Smooth muscle cell (in vitro differentiated cells): ENCODE measurements around the gene CANT1. TPM values are rescaled to one million over a fixed set of nuclear protein-coding genes. Genes with fewer than 3 reads are reported as not detected.
A peak's percentile ranks its signal among the peaks of the same experiment; 100 is the strongest.

Source experiments
- DNase-seq: peaks from one replicate; lab custom pipeline; 2025; ENCODE audit not compliant: unreplicated experiment; lab: John Stamatoyannopoulos, UW
- H2AFZ ChIP-seq: fragments of 200-600 bp; sonication (generic); 2 replicates; pipeline ENCODE4 v1.6.0; 2016; ENCODE audit warnings: antibody characterized with exemption, low read depth, mild to moderate bottlenecking
- H3F3A ChIP-seq: fragments of 200-600 bp; sonication (generic); 2 replicates; pipeline ENCODE4 v1.6.0; 2017; ENCODE audit warnings: antibody characterized with exemption, low read depth
- H3K27ac ChIP-seq: fragments of 200-600 bp; sonication (generic); 2 replicates; pipeline ENCODE4 v1.5.1; 2016; ENCODE audit warnings: low read depth, mild to moderate bottlenecking
- H3K27me3 ChIP-seq: fragments of 200-600 bp; sonication (generic); 2 replicates; pipeline ENCODE4 v1.6.1; 2016; ENCODE audit warnings: low read depth, mild to moderate bottlenecking
- H3K36me3 ChIP-seq: fragments of 200-600 bp; sonication (generic); 2 replicates; pipeline ENCODE4 v1.5.1; 2016; ENCODE audit warnings: low read depth
- H3K4me1 ChIP-seq: fragments of 200-600 bp; sonication (generic); 2 replicates; pipeline ENCODE4 v1.5.1; 2016; ENCODE audit warnings: low read depth
- H3K4me2 ChIP-seq: fragments of 200-600 bp; sonication (generic); 2 replicates; pipeline ENCODE4 v1.6.0; 2016; ENCODE audit warnings: mild to moderate bottlenecking
- H3K4me3 ChIP-seq: fragments of 200-600 bp; sonication (generic); 2 replicates; pipeline ENCODE4 v1.5.1; 2016; ENCODE audit warnings: mild to moderate bottlenecking
- H3K79me2 ChIP-seq: fragments of 200-600 bp; sonication (generic); 2 replicates; pipeline ENCODE4 v1.6.0; 2016; ENCODE audit warnings: low read depth, mild to moderate bottlenecking
- H3K9ac ChIP-seq: fragments of 200-600 bp; sonication (generic); 2 replicates; pipeline ENCODE4 v1.6.0; 2016; ENCODE audit warnings: low read depth
- H3K9me3 ChIP-seq: fragments of 200-600 bp; sonication (generic); replicated peaks from 2 replicates; pipeline ENCODE4 v1.5.1; 2016; ENCODE audit warnings: low read depth
- H4K20me1 ChIP-seq: fragments of 200-600 bp; sonication (generic); 2 replicates; pipeline ENCODE4 v1.6.0; 2016; ENCODE audit warnings: low read depth
- WGBS: methylation state at CpG from one replicate; pipeline ENCODE4 v1.1.7; 2016; ENCODE audit warnings: low lambda C conversion rate; 5-methylcytosine and 5-hydroxymethylcytosine counted together
- polyA plus RNA-seq: library from polyadenylated mRNA; unstranded; fragments of >200 nt; fragmentation: Nextera tagmentation; extraction: Ambion mirVana; gene quantifications from 2 replicates; pipeline ENCODE4 v1.2.1, GENCODE V29; 2016
- total RNA-seq: library from RNA; depleted of rRNA; stranded (reverse); fragments of >200 nt; gene quantifications from 2 replicates; pipeline ENCODE4 v1.2.3, GENCODE V29; 2014
- TF ChIP-seq, protein P1 (sequence below): fragments of 200-600 bp; sonication (generic); IDR thresholded peaks from 2 replicates; pipeline ENCODE4 v1.5.1; 2017; ENCODE audit warnings: borderline replicate concordance, mild to moderate bottlenecking, antibody characterized with exemption; ENCODE audit not compliant: insufficient read depth, poor library complexity, severe bottlenecking

CANT1 gene
- total and polyA plus RNA-seq, 2 experiments from 2014 or later = 38.3 to 42.1 TPM

DNA sequence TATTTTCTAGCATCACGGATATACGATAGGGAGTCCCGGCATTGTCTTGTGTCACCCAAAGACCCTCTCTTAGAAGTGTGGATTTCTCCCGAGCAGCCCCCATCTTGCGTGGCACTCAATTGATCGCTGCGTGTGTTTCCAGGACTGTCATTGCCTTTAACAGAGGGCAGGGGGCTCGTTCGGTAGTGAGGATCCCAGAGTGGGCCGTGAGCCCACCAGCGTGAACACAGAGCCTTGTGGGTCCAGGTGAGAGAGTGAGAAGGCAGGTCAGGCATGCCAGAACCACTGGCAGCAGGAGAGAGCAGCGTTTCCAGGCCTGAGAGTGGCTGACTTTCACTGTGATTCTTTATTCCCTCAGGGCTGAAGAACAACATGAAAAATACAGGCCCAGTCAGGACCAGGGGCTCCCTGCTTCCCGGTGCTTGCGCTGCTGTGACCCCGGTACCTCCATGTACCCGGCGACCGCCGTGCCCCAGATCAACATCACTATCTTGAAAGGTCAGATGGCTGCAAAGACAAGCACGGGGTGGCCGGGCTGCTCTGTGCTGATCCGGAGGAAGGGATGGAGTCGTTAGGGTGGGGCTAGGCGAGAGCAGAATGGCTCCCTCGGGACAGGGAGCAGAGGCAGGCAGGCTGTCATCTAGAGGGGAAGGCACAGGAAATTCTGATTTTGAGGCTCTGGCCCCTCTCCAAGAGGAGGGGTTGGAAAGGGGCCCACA, 36.8 kb upstream of the CANT1 start:
- H4K20me1 ChIP-seq = no peaks in the 10 kb centered on the region
- H2AFZ ChIP-seq = no peak overlapping the region
- H3K4me2 ChIP-seq = no peak overlapping the region
- H3K79me2 ChIP-seq = no peaks in the 10 kb centered on the region
- no peaks in the 10 kb centered on the region for H3K27me3 ChIP-seq
- no peaks in the 10 kb centered on the region for H3F3A ChIP-seq
- no peak for DNase-seq
- no peak overlapping the region for H3K9ac ChIP-seq
- H3K4me3 ChIP-seq = no peak overlapping the region
- no peaks in the 10 kb centered on the region for H3K9me3 ChIP-seq
- H3K4me1 ChIP-seq = peaks cover 6% of the 10 kb centered on the region
- no peaks in the 10 kb centered on the region for H3K36me3 ChIP-seq
- 80% methylated on average over 25 of the region's 25 CpGs for WGBS
- TF ChIP-seq, protein P1, sequence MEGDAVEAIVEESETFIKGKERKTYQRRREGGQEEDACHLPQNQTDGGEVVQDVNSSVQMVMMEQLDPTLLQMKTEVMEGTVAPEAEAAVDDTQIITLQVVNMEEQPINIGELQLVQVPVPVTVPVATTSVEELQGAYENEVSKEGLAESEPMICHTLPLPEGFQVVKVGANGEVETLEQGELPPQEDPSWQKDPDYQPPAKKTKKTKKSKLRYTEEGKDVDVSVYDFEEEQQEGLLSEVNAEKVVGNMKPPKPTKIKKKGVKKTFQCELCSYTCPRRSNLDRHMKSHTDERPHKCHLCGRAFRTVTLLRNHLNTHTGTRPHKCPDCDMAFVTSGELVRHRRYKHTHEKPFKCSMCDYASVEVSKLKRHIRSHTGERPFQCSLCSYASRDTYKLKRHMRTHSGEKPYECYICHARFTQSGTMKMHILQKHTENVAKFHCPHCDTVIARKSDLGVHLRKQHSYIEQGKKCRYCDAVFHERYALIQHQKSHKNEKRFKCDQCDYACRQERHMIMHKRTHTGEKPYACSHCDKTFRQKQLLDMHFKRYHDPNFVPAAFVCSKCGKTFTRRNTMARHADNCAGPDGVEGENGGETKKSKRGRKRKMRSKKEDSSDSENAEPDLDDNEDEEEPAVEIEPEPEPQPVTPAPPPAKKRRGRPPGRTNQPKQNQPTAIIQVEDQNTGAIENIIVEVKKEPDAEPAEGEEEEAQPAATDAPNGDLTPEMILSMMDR = no peak
- no peak overlapping the region for H3K27ac ChIP-seq

DNA sequence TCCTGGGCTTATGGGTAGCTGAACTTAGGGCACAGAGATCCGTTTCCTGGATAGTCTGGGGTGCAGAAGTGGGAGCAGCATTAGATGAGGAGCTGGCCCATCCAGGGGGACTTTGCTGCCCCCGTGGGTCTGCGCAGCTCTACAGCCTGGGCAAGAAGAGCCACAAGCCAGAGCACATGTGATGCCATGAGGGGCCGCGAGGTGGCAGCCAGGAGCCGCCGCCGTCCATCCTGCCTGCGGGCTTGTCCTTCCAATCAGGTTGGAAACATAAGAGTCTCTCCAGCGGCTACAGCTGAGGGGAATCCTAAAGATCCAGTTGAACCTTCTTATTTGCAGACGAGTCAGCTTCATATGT, 36.3 kb upstream of the CANT1 start:
- Histone ChIP-seq H3K4me1 (peaks cover 6% of the 10 kb centered on the region), H3K9ac (no peak overlapping the region), H3K27me3 (no peaks in the 10 kb centered on the region), H4K20me1 (no peaks in the 10 kb centered on the region), H3K79me2 (no peaks in the 10 kb centered on the region), H3K36me3 (no peaks in the 10 kb centered on the region), H2AFZ (no peak overlapping the region), H3F3A (no peaks in the 10 kb centered on the region), H3K27ac (no peak overlapping the region), H3K4me3 (no peak overlapping the region), H3K9me3 (no peaks in the 10 kb centered on the region), H3K4me2 (no peak overlapping the region)
- WGBS = 6% methylated on average over 11 of the region's 11 CpGs
- TF ChIP-seq, protein P1 = peak; percentile 93
- DNase-seq = peak; percentile 24

DNA sequence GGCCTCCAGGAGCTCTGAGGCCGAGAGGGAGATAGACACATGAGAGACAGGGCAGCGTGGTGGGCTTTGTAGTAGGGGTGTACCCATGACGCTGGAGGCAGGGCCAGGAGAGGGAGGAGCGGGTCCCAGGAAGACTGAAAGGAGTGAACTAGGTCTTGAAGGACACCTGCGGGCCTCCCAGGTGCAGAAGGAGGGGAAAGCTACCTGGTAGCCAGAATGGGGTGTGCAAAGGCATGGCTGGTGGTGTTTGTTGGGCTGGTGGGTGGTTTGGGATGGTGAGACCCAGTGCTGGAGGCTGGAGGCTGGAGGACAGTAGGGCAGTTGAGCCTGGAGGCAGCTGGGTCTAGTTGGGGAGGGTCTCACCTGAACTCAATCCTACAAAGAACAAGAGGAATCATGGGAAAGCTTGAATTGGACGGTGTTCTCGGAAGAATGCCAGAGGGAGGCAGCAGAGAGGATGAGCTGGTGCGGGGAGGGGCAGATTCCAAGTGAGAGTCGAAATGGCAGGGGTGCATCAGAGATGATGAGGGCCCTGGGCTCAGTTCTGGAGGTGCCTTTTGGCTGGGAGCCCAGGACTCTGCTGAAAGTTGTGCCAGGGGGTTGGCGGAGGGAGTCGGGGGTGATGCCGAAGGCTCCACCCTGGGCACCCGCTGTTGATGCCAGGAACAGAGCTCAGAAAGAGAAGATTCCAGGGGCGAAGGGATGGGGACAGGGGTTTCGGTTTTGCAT, 35.6 kb upstream of the CANT1 start:
- H2AFZ ChIP-seq = no peak overlapping the region
- WGBS = 77% methylated on average over 15 of the region's 15 CpGs
- H3K4me3 ChIP-seq = no peak overlapping the region
- H3K36me3 ChIP-seq = no peaks in the 10 kb centered on the region
- TF ChIP-seq, protein P1 = no peak
- no peak overlapping the region for H3K9ac ChIP-seq
- no peaks in the 10 kb centered on the region for H3F3A ChIP-seq
- DNase-seq = no peak
- H3K79me2 ChIP-seq = no peaks in the 10 kb centered on the region
- peaks cover 6% of the 10 kb centered on the region for H3K4me1 ChIP-seq
- no peaks in the 10 kb centered on the region for H3K27me3 ChIP-seq
- no peak overlapping the region for H3K4me2 ChIP-seq
- no peaks in the 10 kb centered on the region for H4K20me1 ChIP-seq
- no peak overlapping the region for H3K27ac ChIP-seq
- H3K9me3 ChIP-seq = no peaks in the 10 kb centered on the region
